A673 (cell line): ENCODE data around the gene HTR3B. TPM values are rescaled to one million over a fixed set of nuclear protein-coding genes. Genes with fewer than 3 reads are reported as not detected.

ENCODE experiments used
- BruUV-seq: library from RNA; stranded (reverse); fragments of 400-500 nt; replicated peaks from 2 replicates; lab custom pipeline; 2021; lab: Mats Ljungman, UMichigan
- CTCF ChIA-PET: fragments of 300-600 bp; sonication (Branson Sonifier 250); formaldehyde crosslinking; loops from one replicate; lab custom pipeline; 2022; ENCODE audit warnings: antibody characterized with exemption; lab: Charles Lee
- POLR2A ChIA-PET: fragments of 300-600 bp; sonication (Branson Sonifier 250); formaldehyde crosslinking; loops from one replicate; lab custom pipeline; 2022; ENCODE audit warnings: antibody characterized with exemption; ENCODE audit not compliant: low non-redundant PET; lab: Charles Lee
- DNase-seq: peaks from one replicate; pipeline ENCODE4 v3.0.0-alpha.2; 2015; ENCODE audit warnings: low spot score
- H3K27ac ChIP-seq: fragments of 200-600 bp; sonication (generic); 2 replicates; pipeline ENCODE4 v1.5.1; 2016; ENCODE audit warnings: mixed run types, low read depth, mild to moderate bottlenecking, mixed read lengths, antibody characterized with exemption, low read length; ENCODE audit not compliant: poor library complexity, severe bottlenecking
- H3K27me3 ChIP-seq: fragments of 200-600 bp; sonication (generic); replicated peaks from 2 replicates; pipeline ENCODE4 v1.6.1; 2017; ENCODE audit warnings: mixed run types, low read depth, mild to moderate bottlenecking, mixed read lengths, antibody characterized with exemption, low read length; ENCODE audit not compliant: insufficient read depth, poor library complexity
- H3K36me3 ChIP-seq: fragments of 200-600 bp; sonication (generic); 2 replicates; pipeline ENCODE4 v1.6.1; 2016; ENCODE audit warnings: mixed run types, mild to moderate bottlenecking, mixed read lengths, antibody characterized with exemption, low read length; ENCODE audit not compliant: insufficient read depth, poor library complexity, severe bottlenecking
- H3K4me1 ChIP-seq: fragments of 200-600 bp; sonication (generic); 2 replicates; pipeline ENCODE4 v1.6.1; 2017; ENCODE audit warnings: mixed run types, mild to moderate bottlenecking, mixed read lengths, antibody characterized with exemption, low read length; ENCODE audit not compliant: insufficient read depth, poor library complexity, severe bottlenecking
- H3K4me3 ChIP-seq: fragments of 200-600 bp; sonication (generic); 2 replicates; pipeline ENCODE4 v1.5.1; 2016; ENCODE audit warnings: low read depth, mixed run types, mild to moderate bottlenecking, mixed read lengths, low read length; ENCODE audit not compliant: poor library complexity, severe bottlenecking
- H3K9me3 ChIP-seq: fragments of 200-600 bp; sonication (generic); 2 replicates; pipeline ENCODE4 v1.6.1; 2016; ENCODE audit warnings: mixed run types, low read depth, mild to moderate bottlenecking, mixed read lengths, antibody characterized with exemption, low read length; ENCODE audit not compliant: poor library complexity, severe bottlenecking
- CTCF ChIP-seq: fragments of 300-800, 200-600 bp; sonication (generic); conservative IDR thresholded peaks from 2 replicates; pipeline ENCODE4 v1.5.1; 2017; ENCODE audit warnings: low read depth, mild to moderate bottlenecking, antibody characterized with exemption, low read length, moderate library complexity, mixed read lengths
- EZH2 ChIP-seq: fragments of 200-600 bp; sonication (generic); IDR thresholded peaks from 2 replicates; pipeline ENCODE4 v1.6.1; 2017; ENCODE audit warnings: borderline replicate concordance, low read depth, mild to moderate bottlenecking, mixed read lengths, antibody characterized with exemption, low read length; ENCODE audit not compliant: poor library complexity, severe bottlenecking
- intact Hi-C: fragments of 100-400 bp; cut with micrococcal nuclease; formaldehyde crosslinking; loops from one replicate; pipeline ENCODE4 v1.10.0; 2022; ENCODE audit not compliant: unreplicated experiment
- total RNA-seq: library from RNA; stranded (reverse); gene quantifications from 2 replicates; pipeline ENCODE4 v1.2.3, GENCODE V29; 2021

The HTR3B gene
- total RNA-seq, 1 experiment from 2014 or later: not detected

- BruUV-seq: no TSS peak
- intact Hi-C loops: no loop called here
- DNase-seq: no peak
- Histone ChIP-seq H3K36me3 (no peaks in the 10 kb centered on the region), H3K4me1 (no peaks in the 10 kb centered on the region), H3K9me3 (no peaks in the 10 kb centered on the region), H3K4me3 (no peak overlapping the region), H3K27me3 (peaks cover 77% of the 10 kb centered on the region), H3K27ac (no peak overlapping the region)
- ChIA-PET POLR2A (no interaction called here), CTCF (no interaction called here)
- no peak for TF ChIP-seq EZH2
- TF ChIP-seq CTCF: no peak
Observed at GRCh38 chr11:113984781-113985180, 80.2 kb downstream of the HTR3B start.

- H3K36me3 ChIP-seq: no peaks in the 10 kb centered on the region
- H3K27me3 ChIP-seq: peaks cover 66% of the 10 kb centered on the region
- TF ChIP-seq EZH2 (no peak), CTCF (no peak)
- ChIA-PET POLR2A (no interaction called here), CTCF (no interaction called here)
- DNase-seq: no peak
- H3K9me3 ChIP-seq: no peaks in the 10 kb centered on the region
- intact Hi-C loops: no loop called here
- BruUV-seq: no TSS peak
- no peaks in the 10 kb centered on the region for H3K4me1 ChIP-seq
- H3K4me3 ChIP-seq: no peak overlapping the region
- H3K27ac ChIP-seq: no peak overlapping the region
Observed at GRCh38 chr11:113985906-113986305, 81.3 kb downstream of the HTR3B start.

- H3K36me3 ChIP-seq: no peaks in the 10 kb centered on the region
- H3K27ac ChIP-seq: no peak overlapping the region
- DNase-seq: no peak
- no peak for TF ChIP-seq CTCF
- TF ChIP-seq EZH2: no peak
- BruUV-seq: no TSS peak
- H3K4me1 ChIP-seq: no peaks in the 10 kb centered on the region
- ChIA-PET CTCF (no interaction called here), POLR2A (no interaction called here)
- no peak overlapping the region for H3K4me3 ChIP-seq
- peaks cover 60% of the 10 kb centered on the region for H3K27me3 ChIP-seq
- intact Hi-C loops: no loop called here
- no peaks in the 10 kb centered on the region for H3K9me3 ChIP-seq
Observed at GRCh38 chr11:113986351-113987140, 82.0 kb downstream of the HTR3B start.
